ENCODE data around the gene S100A13. TPM values are rescaled to one million over a fixed set of nuclear protein-coding genes. Genes with fewer than 3 reads are reported as not detected.

S100A13 gene
- total RNA-seq, 1 experiment from 2014 or later, result 210 TPM

DNA sequence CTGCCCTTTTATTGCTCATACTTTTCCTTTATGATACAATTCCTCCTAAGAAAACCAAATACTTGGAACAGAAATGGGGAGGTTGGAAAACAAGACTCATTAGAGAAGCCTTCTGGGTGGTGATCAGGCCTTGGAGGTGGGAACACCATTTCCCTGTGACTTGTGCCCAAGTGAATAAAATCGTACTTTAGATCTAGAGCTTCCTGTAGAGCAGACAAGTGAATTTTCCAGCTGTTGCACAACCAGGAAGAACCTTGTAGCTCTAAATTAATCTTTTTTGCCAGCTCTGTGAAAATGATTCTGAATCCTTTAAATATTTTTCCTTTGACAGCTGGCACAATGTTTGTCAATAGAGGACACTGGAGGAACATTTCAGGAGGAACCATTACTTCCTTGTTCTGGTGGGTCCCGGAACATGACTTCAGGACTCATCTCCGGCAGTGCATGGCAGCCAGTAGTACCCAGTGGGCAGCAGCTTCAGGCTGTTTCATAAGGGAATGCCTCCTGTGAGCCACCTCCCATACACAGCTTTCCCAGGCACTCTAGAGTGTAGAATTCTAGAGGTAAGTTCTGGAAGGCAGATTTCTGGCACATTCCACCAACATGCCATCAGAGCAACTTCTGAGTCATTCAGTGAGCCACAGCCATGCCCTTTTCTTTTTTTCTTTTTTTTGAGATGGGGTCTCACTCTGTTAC, 25.6 kb upstream of the S100A13 start:
- BruUV-seq (replicated peaks), result no TSS peak
- no peaks in the 10 kb centered on the region for H3K27me3 Mint-ChIP-seq (ENCODE audit: insufficient read depth, unreplicated experiment)
- peaks cover 8% of the 10 kb centered on the region for H3K4me1 Mint-ChIP-seq (ENCODE audit: insufficient read depth, unreplicated experiment)
- no peaks in the 10 kb centered on the region for H3K9me3 Mint-ChIP-seq (ENCODE audit: unreplicated experiment)
- peak overlapping the region; percentile 85 for H3K27ac Mint-ChIP-seq (ENCODE audit: low read depth, unreplicated experiment)
- ChIA-PET POLR2A (interaction anchor here (0.6 to 46.1 kb wide), 12 partner anchors 9 to 175 kb away, joined by 3 to 1272 read pairs (median 9); partner anchors contain the start of genes CHTOP, ILF2, INTS3 and S100A1), CTCF (interaction anchor here (0.6 to 2.4 kb wide), 8 partner anchors 9 to 375 kb away, joined by 3 to 16 read pairs (median 3); partner anchors contain the start of gene S100A6)
- DNase-seq (ENCODE audit: unreplicated experiment), result peak; percentile 56
- peak overlapping the region; percentile 28 for H3K4me3 Mint-ChIP-seq (ENCODE audit: unreplicated experiment)
- intact Hi-C loops (cut with micrococcal nuclease), result no loop called here
- TF ChIP-seq CTCF (IDR thresholded peaks at IDR 0.05; ENCODE audit: unreplicated experiment), result no peak
- peaks cover 9% of the 10 kb centered on the region for H3K36me3 Mint-ChIP-seq (ENCODE audit: insufficient read depth, unreplicated experiment)

- no peaks in the 10 kb centered on the region for H3K27me3 Mint-ChIP-seq (ENCODE audit: insufficient read depth, unreplicated experiment)
- no peak overlapping the region for H3K27ac Mint-ChIP-seq (ENCODE audit: low read depth, unreplicated experiment)
- CTCF ChIA-PET, result interaction anchor here (0.7 to 2.4 kb wide), 5 partner anchors 34 to 141 kb away, joined by 4 to 16 read pairs (median 6); no protein-coding TSS in a partner anchor
Observed at GRCh38 chr1:153651771-153652170, 24.5 kb upstream of the S100A13 start.

GRCh38 chr1:153649863-153650235, 22.5 kb upstream of the S100A13 start:
- Mint-ChIP-seq H3K27me3 (ENCODE audit: insufficient read depth, unreplicated experiment) (no peaks in the 10 kb centered on the region), H3K4me3 (ENCODE audit: unreplicated experiment) (no peak overlapping the region), H3K36me3 (ENCODE audit: insufficient read depth, unreplicated experiment) (peaks cover 38% of the 10 kb centered on the region), H3K9me3 (ENCODE audit: unreplicated experiment) (no peaks in the 10 kb centered on the region), H3K27ac (ENCODE audit: low read depth, unreplicated experiment) (peak overlapping the region; percentile 10), H3K4me1 (ENCODE audit: insufficient read depth, unreplicated experiment) (peaks cover 13% of the 10 kb centered on the region)
- no peak for TF ChIP-seq CTCF (IDR thresholded peaks at IDR 0.05; ENCODE audit: unreplicated experiment)
- CTCF ChIA-PET, result interaction anchor here (0.7 to 1.8 kb wide), 2 partner anchors 11 to 60 kb away, joined by 3 to 4 read pairs; no protein-coding TSS in a partner anchor
- intact Hi-C loops (cut with micrococcal nuclease), result no loop called here
- POLR2A ChIA-PET, result interaction anchor here (0.7 to 46.1 kb wide), 8 partner anchors 9 to 125 kb away, joined by 3 to 1272 read pairs (median 14); partner anchors contain the start of genes CHTOP, S100A1, S100A13 and S100A14
- no TSS peak for BruUV-seq (replicated peaks)
- DNase-seq (ENCODE audit: unreplicated experiment), result peak; percentile 54

More at GRCh38 chr1:153651771-153652170, 24.5 kb upstream of the S100A13 start:
- H3K4me1 Mint-ChIP-seq (ENCODE audit: insufficient read depth, unreplicated experiment), result peaks cover 8% of the 10 kb centered on the region
- no peak for DNase-seq (ENCODE audit: unreplicated experiment)
- intact Hi-C loops (cut with micrococcal nuclease), result no loop called here
- peaks cover 18% of the 10 kb centered on the region for H3K36me3 Mint-ChIP-seq (ENCODE audit: insufficient read depth, unreplicated experiment)
- no peaks in the 10 kb centered on the region for H3K9me3 Mint-ChIP-seq (ENCODE audit: unreplicated experiment)
- H3K4me3 Mint-ChIP-seq (ENCODE audit: unreplicated experiment), result no peak overlapping the region
- no peak for TF ChIP-seq CTCF (IDR thresholded peaks at IDR 0.05; ENCODE audit: unreplicated experiment)
- POLR2A ChIA-PET, result interaction anchor here (0.8 to 46.1 kb wide), 10 partner anchors 9 to 339 kb away, joined by 3 to 1272 read pairs (median 9); partner anchors contain the start of genes CHTOP, ILF2, RPS27 and S100A1
- no TSS peak for BruUV-seq (replicated peaks)

- CTCF ChIA-PET, result interaction anchor here (0.7 to 1.8 kb wide), 2 partner anchors 11 to 60 kb away, joined by 3 to 4 read pairs; no protein-coding TSS in a partner anchor
- no peak for TF ChIP-seq CTCF (IDR thresholded peaks at IDR 0.05; ENCODE audit: unreplicated experiment)
Observed at GRCh38 chr1:153649137-153649862, 22.0 kb upstream of the S100A13 start.

More at GRCh38 chr1:153649137-153649862, 22.0 kb upstream of the S100A13 start:
- Mint-ChIP-seq H3K27ac (ENCODE audit: low read depth, unreplicated experiment) (peak overlapping the region; percentile 10), H3K4me3 (ENCODE audit: unreplicated experiment) (no peak overlapping the region), H3K27me3 (ENCODE audit: insufficient read depth, unreplicated experiment) (no peaks in the 10 kb centered on the region), H3K9me3 (ENCODE audit: unreplicated experiment) (no peaks in the 10 kb centered on the region), H3K36me3 (ENCODE audit: insufficient read depth, unreplicated experiment) (peaks cover 43% of the 10 kb centered on the region), H3K4me1 (ENCODE audit: insufficient read depth, unreplicated experiment) (peaks cover 13% of the 10 kb centered on the region)
- POLR2A ChIA-PET, result interaction anchor here (0.6 to 46.1 kb wide), 10 partner anchors 10 to 465 kb away, joined by 3 to 1272 read pairs (median 5); partner anchors contain the start of genes CHTOP, S100A1, S100A13 and S100A14
- no peak for DNase-seq (ENCODE audit: unreplicated experiment)
- intact Hi-C loops (cut with micrococcal nuclease), result no loop called here
- BruUV-seq (replicated peaks), result TSS peak; percentile 2
